GM21723 (cell line): ENCODE measurements around the gene RTL1.

Experiments
- ATAC-seq: cut with Tn5 transposase; IDR thresholded peaks from one replicate; pipeline ENCODE4 v1.9.1; 2021; ENCODE audit warnings: mild to moderate bottlenecking, moderate library complexity; ENCODE audit not compliant: unreplicated experiment

Gene RTL1

DNA sequence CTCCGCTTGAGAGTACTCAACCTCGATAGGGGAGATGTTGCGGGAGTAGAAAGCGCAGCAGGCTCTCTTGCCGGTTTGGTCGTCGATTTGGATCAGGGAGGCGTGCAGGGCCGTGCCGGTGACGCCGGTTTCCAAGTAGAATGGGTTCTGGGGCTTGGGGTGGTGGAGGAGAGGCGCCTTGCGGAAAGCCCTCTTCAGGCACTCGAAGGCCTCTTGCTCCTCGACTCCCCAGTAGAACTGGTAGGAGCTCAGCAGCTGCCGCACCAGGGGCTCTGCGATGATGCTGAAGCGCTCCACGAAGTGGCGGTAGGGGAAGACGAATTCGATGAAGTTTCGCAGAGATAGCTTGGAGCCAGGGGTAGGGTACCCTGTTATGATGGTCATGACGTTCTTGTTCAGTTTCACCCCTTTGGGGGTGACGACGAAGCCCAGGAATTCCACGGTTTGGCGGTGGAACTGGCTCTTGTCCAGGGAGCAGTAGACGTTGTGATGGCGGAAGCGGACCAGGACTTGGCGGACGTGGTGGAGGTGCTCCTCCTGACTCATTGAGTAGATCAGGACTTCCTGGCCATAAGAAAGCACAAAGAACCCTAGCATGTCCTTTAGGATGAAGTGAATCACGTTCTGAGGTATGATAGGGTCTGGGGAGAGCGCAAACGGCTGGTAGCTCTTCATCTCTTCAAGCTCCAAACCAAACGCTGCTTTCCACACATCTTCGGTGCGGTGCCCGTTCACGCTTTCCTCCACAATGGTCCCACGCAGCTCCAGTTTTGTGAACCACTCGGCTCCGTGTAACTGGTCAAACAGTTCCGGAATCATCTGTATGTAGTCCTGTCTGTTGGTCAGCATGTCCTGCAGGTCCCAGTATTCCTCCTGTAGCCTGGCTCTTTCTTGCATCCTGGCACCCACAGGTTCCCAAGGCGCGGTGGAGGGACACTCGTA, 21.2 kb downstream of the RTL1 start:
- ATAC-seq = no peak

- ATAC-seq = no peak
These were observed 22.1 kb downstream of the RTL1 start for GRCh38 chr14:100881211-100882025.

- no peak for ATAC-seq
These were observed 23.0 kb downstream of the RTL1 start for GRCh38 chr14:100880271-100881101.

DNA sequence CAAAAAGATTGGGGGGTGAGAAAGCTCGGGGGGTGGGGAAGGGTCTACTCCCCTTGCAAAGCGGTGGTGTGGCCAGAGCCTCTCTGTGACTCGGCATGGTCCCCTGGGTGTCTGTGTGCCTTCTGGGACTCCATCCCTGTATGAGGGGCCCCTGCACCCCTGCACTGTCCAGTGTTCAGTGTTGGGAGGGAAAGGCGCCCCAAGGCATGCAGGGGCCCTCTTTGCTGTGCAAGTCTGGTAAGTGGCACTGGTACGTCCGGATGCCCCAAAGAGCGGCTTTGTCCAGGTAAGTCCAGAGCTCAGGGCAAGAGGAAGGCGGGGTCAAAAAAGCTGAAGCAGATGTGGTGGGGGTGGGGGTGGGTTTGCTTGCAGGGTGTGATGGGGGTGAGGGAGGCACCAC, 23.7 kb downstream of the RTL1 start:
- no peak for ATAC-seq

GRCh38 chr14:100879194-100879593, 24.3 kb downstream of the RTL1 start:
- ATAC-seq = no peak

GRCh38 chr14:100878271-100879146, 25.0 kb downstream of the RTL1 start:
- no peak for ATAC-seq

DNA sequence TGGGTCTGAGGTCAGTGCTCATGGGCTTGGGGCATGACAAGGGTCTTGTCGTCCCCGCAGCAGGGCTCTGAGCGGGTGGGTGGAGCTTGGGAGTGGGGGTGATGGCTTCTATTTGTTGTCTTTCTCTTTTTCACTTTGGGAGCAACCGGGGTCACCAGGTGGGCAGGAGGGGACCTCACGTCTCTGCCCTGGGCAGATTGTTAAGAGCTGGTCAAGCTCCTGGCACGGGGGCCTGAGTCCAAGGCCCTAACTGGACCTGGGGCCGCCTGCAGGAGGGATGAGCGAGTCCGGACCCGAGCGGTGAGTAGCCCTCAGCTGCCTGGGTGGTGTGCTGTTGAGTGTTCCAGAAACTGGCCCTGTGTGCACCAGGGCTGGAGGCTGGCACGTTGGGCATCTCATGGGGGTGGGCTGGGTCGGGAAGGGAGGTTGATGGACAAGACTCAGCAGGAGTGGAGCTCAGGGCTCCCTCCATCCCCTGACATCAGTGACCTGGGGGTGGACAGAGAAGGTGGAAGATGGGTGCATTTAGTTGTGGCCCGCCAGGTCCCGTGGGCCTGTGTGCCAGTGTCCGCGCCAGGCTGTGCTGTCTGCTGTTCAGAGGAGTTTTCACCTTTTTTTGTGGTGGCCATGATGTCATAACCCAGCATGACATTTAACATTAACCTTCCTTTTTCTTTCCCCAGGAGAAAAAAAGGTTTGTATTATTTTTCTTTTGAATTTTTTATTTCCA, 27.5 kb downstream of the RTL1 start:
- ATAC-seq = no peak

GRCh38 chr14:100875126-100875525, 28.4 kb downstream of the RTL1 start:
- ATAC-seq = no peak

DNA sequence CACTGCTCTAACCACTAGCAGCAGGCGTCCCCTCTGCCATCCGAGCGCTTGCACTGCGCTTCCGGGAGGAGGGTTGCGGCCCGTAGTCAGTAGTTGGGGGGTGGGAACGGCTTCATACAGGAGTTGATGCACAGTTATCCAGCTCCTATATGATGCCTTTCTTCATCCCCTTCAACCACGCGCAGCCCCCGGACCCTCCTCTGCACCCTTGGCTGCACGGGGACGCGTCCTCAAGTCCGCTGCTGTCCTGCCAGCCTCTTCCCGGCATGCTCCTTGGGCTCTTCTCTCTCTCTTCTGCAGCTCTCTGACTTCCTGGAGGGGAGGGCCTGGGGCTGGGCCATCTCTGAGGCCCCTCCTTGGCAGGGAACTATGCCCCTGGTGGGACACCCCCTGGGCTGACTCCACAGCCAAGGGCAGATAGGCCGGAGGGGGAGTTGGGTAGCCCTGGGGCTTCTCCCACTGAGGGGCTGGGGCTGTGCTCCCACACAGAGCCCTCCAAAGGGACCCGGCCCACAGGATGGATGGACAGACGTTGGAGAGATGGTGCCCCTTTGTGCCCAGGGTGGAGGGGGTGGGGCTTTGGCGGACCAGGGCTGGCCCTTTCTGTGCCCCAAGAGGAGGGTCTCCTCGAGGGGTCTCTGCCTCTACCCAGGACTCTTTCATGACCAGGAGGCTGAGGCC, 29.0 kb downstream of the RTL1 start:
- no peak for ATAC-seq

- no peak for ATAC-seq
These were observed 29.5 kb downstream of the RTL1 start for GRCh38 chr14:100874051-100874410.

GRCh38 chr14:100873096-100873482, 30.4 kb downstream of the RTL1 start:
- ATAC-seq = no peak

DNA sequence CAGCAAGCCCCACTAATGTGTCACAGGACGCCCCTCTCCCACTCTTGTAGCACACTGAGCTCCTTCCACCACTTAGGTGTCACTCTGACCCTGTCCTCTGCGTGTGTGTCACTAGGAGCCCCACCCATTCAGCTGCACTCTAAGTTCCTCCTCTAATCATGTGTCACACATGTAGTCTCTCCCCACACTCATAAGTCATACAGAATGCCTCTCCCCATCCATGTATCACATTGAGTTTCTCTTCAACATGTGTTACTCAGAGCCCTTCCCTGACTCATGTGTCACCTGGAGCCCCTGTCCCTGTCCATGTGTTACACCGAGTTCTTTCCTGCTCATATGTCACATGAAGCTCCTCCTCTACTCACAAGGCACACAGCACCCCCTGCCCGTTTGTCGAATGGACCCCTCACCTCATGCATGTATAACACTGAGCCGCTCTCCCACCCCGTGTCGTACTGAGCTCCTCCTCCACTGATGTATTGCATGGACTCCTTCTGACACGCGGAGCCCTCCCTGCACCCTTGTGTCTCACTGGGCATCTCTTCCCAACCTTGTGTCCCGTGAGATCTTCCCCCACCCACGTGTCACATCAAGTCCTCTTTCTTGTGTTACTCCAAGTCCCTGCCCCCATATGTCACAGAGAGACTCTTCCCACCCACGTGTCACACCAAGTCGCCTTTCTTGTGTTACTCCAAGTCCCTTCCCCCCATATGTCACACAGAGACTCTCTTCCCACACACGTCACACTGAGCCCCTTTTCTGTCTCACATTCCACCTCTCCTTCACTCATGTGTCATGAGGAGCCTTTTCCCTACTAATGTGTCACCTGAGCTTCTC, 31.0 kb downstream of the RTL1 start:
- no peak for ATAC-seq

DNA sequence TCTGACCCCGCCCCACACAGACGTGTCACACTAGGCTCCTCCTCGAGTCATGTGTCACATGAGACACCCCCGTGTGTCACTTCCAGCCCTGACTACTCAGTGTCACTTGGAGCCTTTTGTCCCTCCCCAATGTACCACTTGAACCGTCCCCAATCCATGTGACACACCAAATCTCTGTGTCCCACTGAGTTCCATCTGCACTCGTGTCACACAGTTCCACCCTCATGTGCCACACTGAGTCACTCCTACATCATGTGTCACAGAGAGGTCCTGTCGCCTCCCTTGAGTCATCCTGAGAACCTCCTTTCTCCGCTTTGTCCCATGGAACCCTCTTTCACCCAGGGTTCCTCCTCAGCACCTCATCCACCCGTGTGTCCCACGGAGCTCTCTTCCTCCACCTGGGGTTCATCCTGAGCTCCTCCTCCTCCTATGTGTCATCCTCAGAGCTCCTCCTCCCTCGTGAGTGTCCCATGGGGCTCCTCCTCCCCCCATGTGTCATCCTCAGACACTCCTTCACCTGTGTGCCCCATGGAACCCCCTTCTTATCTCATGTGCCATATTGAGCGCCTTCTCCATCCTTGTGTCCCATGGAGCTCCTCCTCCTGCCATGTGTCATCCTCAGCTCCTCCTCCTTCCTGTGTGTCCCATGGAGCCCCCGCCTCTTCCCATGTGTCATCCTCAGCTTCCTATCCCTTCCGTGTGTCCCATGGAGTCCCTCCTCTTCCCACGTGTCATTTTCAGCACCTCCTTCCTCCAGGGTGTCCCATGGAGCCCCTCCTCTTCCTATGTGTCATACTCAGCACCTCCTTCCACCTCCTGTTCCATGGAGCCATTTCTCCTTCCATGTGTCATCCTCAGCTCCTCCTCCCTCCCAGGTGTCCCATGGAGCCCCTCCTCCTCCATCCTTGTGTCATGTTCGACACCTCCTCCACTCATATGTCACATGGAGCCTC, 32.0 kb downstream of the RTL1 start:
- ATAC-seq = no peak

DNA sequence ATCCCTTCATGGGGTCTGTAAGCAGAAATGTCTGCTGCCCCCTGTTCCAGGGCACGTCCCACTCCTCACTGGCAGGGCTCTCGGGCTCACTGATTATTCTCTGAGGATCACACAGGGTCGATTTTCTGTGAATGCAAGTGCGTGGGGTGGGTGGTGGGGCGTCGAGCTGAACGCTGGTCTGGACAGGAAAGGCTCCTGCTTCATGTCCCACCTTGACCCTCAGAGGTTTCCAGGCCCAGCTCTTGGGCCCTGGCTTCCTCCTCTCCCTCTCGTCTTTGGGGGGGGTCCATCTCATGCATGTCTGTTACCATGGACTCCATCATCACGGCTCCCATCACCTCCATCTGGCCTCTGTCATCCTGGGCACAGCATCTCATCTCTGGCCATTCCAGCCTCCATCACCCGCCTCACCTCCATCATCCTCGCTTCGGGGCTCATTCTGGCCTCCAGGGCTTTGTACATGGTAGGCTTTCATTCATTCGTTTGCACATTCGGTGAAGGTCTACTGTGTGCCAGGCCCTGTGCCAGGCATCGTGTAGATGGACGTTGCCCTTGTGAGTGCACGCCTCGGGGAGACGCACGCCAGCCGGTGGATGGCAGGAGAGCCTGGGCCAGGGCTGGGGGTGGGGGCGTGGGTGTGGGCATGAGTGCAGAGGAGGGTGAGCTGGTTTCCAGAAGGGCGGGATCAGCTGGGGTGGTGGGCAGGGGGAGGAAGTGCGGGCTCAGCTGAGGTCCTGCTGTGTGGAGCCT, 34.7 kb downstream of the RTL1 start:
- ATAC-seq = no peak

- ATAC-seq = no peak
These were observed 35.7 kb downstream of the RTL1 start for GRCh38 chr14:100867631-100868315.
